GM13977 (cell line): ENCODE measurements around the gene UBC.
"Not testable (repeated sequence)": the region's sequence is repeated elsewhere in the genome, so short reads cannot be mapped to it uniquely, and the experiment has no call there.

ENCODE experiments used
- DNase-seq: peaks from one replicate; pipeline ENCODE4 v3.0.0; 2012; ENCODE audit warnings: low spot score
- CTCF ChIP-seq: IDR thresholded peaks from 2 replicates; pipeline ENCODE4 v1.5.1; 2012; ENCODE audit warnings: mild to moderate bottlenecking, control low read depth; ENCODE audit not compliant: insufficient read depth; ENCODE audit errors: extremely low read depth, missing control alignments
- in situ Hi-C: fragments of 300-500 bp; cut with MboI; formaldehyde crosslinking; loops from one replicate; pipeline ENCODE4 v1.12.0; 2022; ENCODE audit warnings: low sequenced_read_pairs, low pct_unique_long_range_greater_than_20kb, mixed read lengths, inconsistent platforms; ENCODE audit not compliant: unreplicated experiment

The UBC gene

GRCh38 chr12:124938587-124938986 lies 24.1 kb upstream of the UBC start:
- in situ Hi-C loops = no loop called here
- no peak for TF ChIP-seq CTCF
- DNase-seq = no peak

- in situ Hi-C loops = no loop called here
- TF ChIP-seq CTCF = no peak
- DNase-seq = no peak
Measured at GRCh38 chr12:124938108-124938507, 23.7 kb upstream of the UBC start.

- in situ Hi-C loops, DNase-seq: not testable (repeated sequence)
Measured at GRCh38 chr12:124931528-124931927, 17.1 kb upstream of the UBC start.

GRCh38 chr12:124930586-124930985 lies 16.1 kb upstream of the UBC start:
- DNase-seq = no peak
- in situ Hi-C loops = no loop called here
- no peak for TF ChIP-seq CTCF

- in situ Hi-C loops = no loop called here
- no peak for TF ChIP-seq CTCF
- no peak for DNase-seq
Measured at GRCh38 chr12:124929649-124930419, 15.4 kb upstream of the UBC start.

- TF ChIP-seq CTCF = no peak
- in situ Hi-C loops = no loop called here
- DNase-seq = no peak
Measured at GRCh38 chr12:124928912-124929530, 14.6 kb upstream of the UBC start.
